H9 (cell line): ENCODE measurements around the gene C6orf47. TPM values are rescaled to one million over a fixed set of nuclear protein-coding genes. Genes with fewer than 3 reads are reported as not detected.

Experiments used
- DNase-seq: peaks from one replicate; pipeline ENCODE4 v3.0.0-alpha.2; 2017
- H2AFZ ChIP-seq: one replicate; pipeline ENCODE4 v1.6.1; 2013; ENCODE audit warnings: mild to moderate bottlenecking, low read length, control low read depth, moderate library complexity
- H2AK5ac ChIP-seq: 2 replicates; pipeline ENCODE4 v1.6.1; 2013; ENCODE audit warnings: low read length, control low read depth, mixed read lengths; ENCODE audit not compliant: insufficient read length
- H2BK120ac ChIP-seq: one replicate; pipeline ENCODE4 v1.6.1; 2013; ENCODE audit warnings: low read depth, mild to moderate bottlenecking, low read length, control low read depth, inconsistent platforms; ENCODE audit not compliant: poor library complexity, severe bottlenecking
- H2BK12ac ChIP-seq: 2 replicates; pipeline ENCODE4 v1.6.1; 2013; ENCODE audit warnings: low read length, control low read depth, mixed read lengths, low read depth; ENCODE audit not compliant: insufficient read length
- H2BK15ac ChIP-seq: 2 replicates; pipeline ENCODE4 v1.6.1; 2013; ENCODE audit warnings: low read depth, low read length, control low read depth
- H2BK20ac ChIP-seq: one replicate; pipeline ENCODE4 v1.6.1; 2013; ENCODE audit warnings: low read depth, mild to moderate bottlenecking, low read length, control low read depth, inconsistent platforms; ENCODE audit not compliant: poor library complexity, severe bottlenecking
- H2BK5ac ChIP-seq: 2 replicates; pipeline ENCODE4 v1.6.1; 2013; ENCODE audit warnings: low read length, control low read depth, mixed read lengths; ENCODE audit not compliant: insufficient read length
- H3K14ac ChIP-seq: 2 replicates; pipeline ENCODE4 v1.6.1; 2013; ENCODE audit warnings: low read length, control low read depth; ENCODE audit not compliant: insufficient read depth
- H3K18ac ChIP-seq: 2 replicates; pipeline ENCODE4 v1.6.1; 2013; ENCODE audit warnings: low read depth, mild to moderate bottlenecking, mixed read lengths, low read length, control low read depth; ENCODE audit not compliant: insufficient read length
- H3K23ac ChIP-seq: 2 replicates; pipeline ENCODE4 v1.6.1; 2013; ENCODE audit warnings: low read length, control low read depth, mixed read lengths, low read depth; ENCODE audit not compliant: insufficient read length
- H3K23me2 ChIP-seq: 2 replicates; pipeline ENCODE4 v1.6.1; 2013; ENCODE audit warnings: low read depth, mild to moderate bottlenecking, mixed read lengths, low read length, control low read depth; ENCODE audit not compliant: insufficient read length, poor library complexity, severe bottlenecking
- H3K27ac ChIP-seq: 2 replicates; pipeline ENCODE4 v1.5.1; 2013; ENCODE audit warnings: low read length, control low read depth, mixed read lengths, low read depth; ENCODE audit not compliant: insufficient read length
- H3K27me3 ChIP-seq: 2 replicates; pipeline ENCODE4 v1.6.1; 2013; ENCODE audit warnings: low read length, control low read depth, inconsistent platforms; ENCODE audit not compliant: insufficient read depth
- H3K4ac ChIP-seq: 2 replicates; pipeline ENCODE4 v1.6.1; 2013; ENCODE audit warnings: low read depth, mild to moderate bottlenecking, control low read depth, inconsistent platforms, low read length, moderate library complexity
- H3K4me1 ChIP-seq: 2 replicates; pipeline ENCODE4 v1.6.1; 2013; ENCODE audit warnings: low read length, control low read depth, inconsistent platforms; ENCODE audit not compliant: insufficient read depth
- H3K4me2 ChIP-seq: 2 replicates; pipeline ENCODE4 v1.6.1; 2013; ENCODE audit warnings: low read length, control low read depth, mixed read lengths; ENCODE audit not compliant: insufficient read length, insufficient read depth
- H3K56ac ChIP-seq: 2 replicates; pipeline ENCODE4 v1.6.1; 2013; ENCODE audit warnings: low read depth, mild to moderate bottlenecking, mixed read lengths, low read length, control low read depth; ENCODE audit not compliant: insufficient read length
- H3K79me1 ChIP-seq: 2 replicates; pipeline ENCODE4 v1.6.1; 2013; ENCODE audit warnings: low read depth, mild to moderate bottlenecking, moderate library complexity, low read length, control low read depth, inconsistent platforms; ENCODE audit not compliant: insufficient read depth, poor library complexity, severe bottlenecking
- H3K79me2 ChIP-seq: 2 replicates; pipeline ENCODE4 v1.6.1; 2013; ENCODE audit warnings: low read length, control low read depth, inconsistent platforms; ENCODE audit not compliant: insufficient read depth
- H3K9ac ChIP-seq: 2 replicates; pipeline ENCODE4 v1.6.1; 2013; ENCODE audit warnings: low read length, control low read depth, mixed read lengths; ENCODE audit not compliant: insufficient read length; ENCODE audit errors: extremely low read depth
- H3K9me3 ChIP-seq: one replicate; pipeline ENCODE4 v1.6.1; 2013; ENCODE audit warnings: low read depth, low read length, inconsistent platforms; ENCODE audit not compliant: control insufficient read depth
- H3T11ph ChIP-seq: one replicate; pipeline ENCODE4 v1.6.1; 2013; ENCODE audit warnings: mild to moderate bottlenecking, low read length, control low read depth, inconsistent platforms
- H4K20me1 ChIP-seq: one replicate; pipeline ENCODE4 v1.6.1; 2013; ENCODE audit not compliant: control insufficient read depth, insufficient read length, insufficient read depth
- H4K5ac ChIP-seq: 2 replicates; pipeline ENCODE4 v1.6.1; 2013; ENCODE audit warnings: low read depth, mild to moderate bottlenecking, mixed read lengths, low read length, control low read depth; ENCODE audit not compliant: insufficient read length
- H4K8ac ChIP-seq: replicated peaks from 2 replicates; pipeline ENCODE4 v1.6.1; 2013; ENCODE audit warnings: low read length, control low read depth, mixed read lengths, low read depth; ENCODE audit not compliant: insufficient read length
- H4K91ac ChIP-seq: 2 replicates; pipeline ENCODE4 v1.6.1; 2013; ENCODE audit warnings: low read depth, mild to moderate bottlenecking, moderate library complexity, mixed read lengths, low read length, control low read depth; ENCODE audit not compliant: insufficient read length
- H3K27ac Mint-ChIP-seq, 3 experiments: 2 replicates in 2 of 3; 3 replicates in 1 of 3; pipeline ENCODE4 v1.8.0; 2020 to 2021; ENCODE audit warnings: mixed read lengths in 3 of 3, mild to moderate bottlenecking in 1 of 3, moderate library complexity in 1 of 3
- H3K27me3 Mint-ChIP-seq: 2 replicates; pipeline ENCODE4 v1.8.0; 2021; ENCODE audit warnings: low read depth, mild to moderate bottlenecking, moderate library complexity, mixed read lengths
- H3K36me3 Mint-ChIP-seq, 3 experiments: 2 replicates in 2 of 3; 3 replicates in 1 of 3; pipeline ENCODE4 v1.8.0; 2020 to 2021; ENCODE audit warnings: low read depth in 3 of 3, mixed read lengths in 3 of 3; ENCODE audit not compliant: insufficient read depth in 1 of 3
- H3K4me1 Mint-ChIP-seq, 2 experiments: 2 replicates each; pipeline ENCODE4 v1.8.0; 2020; ENCODE audit warnings: mixed read lengths in 2 of 2
- H3K4me3 Mint-ChIP-seq, 2 experiments: 2 replicates in 1 of 2; 3 replicates in 1 of 2; pipeline ENCODE4 v1.8.0; 2020 to 2021; ENCODE audit warnings: mild to moderate bottlenecking in 2 of 2, mixed read lengths in 2 of 2, moderate library complexity in 1 of 2
- H3K9me3 Mint-ChIP-seq, 2 experiments: 2 replicates in 1 of 2; 3 replicates in 1 of 2; pipeline ENCODE4 v1.8.0; 2020; ENCODE audit warnings: mild to moderate bottlenecking in 2 of 2, mixed read lengths in 2 of 2, moderate library complexity in 1 of 2
- WGBS: extraction: QIAGEN DNeasy Blood & Tissue Kit; methylation state at CpG from one replicate; pipeline ENCODE4 v1.1.7; 2013; ENCODE audit warnings: missing lambda C conversion rate, low lambda C conversion rate, mixed read lengths; ENCODE audit not compliant: insufficient read length; ENCODE audit errors: extremely low coverage; 5-methylcytosine and 5-hydroxymethylcytosine counted together
- total RNA-seq: library from RNA; stranded (reverse); gene quantifications from 2 replicates; pipeline ENCODE4 v1.2.1, GENCODE V29; 2021
- TF ChIP-seq, protein P1 (sequence below): fragments of 200-600 bp; sonication (generic); conservative IDR thresholded peaks from 3 replicates; pipeline ENCODE4 v1.8.0; 2021; ENCODE audit warnings: antibody characterized with exemption, mild to moderate bottlenecking

Gene C6orf47
- total RNA-seq, 1 experiment from 2014 or later: 19.0 TPM

DNA sequence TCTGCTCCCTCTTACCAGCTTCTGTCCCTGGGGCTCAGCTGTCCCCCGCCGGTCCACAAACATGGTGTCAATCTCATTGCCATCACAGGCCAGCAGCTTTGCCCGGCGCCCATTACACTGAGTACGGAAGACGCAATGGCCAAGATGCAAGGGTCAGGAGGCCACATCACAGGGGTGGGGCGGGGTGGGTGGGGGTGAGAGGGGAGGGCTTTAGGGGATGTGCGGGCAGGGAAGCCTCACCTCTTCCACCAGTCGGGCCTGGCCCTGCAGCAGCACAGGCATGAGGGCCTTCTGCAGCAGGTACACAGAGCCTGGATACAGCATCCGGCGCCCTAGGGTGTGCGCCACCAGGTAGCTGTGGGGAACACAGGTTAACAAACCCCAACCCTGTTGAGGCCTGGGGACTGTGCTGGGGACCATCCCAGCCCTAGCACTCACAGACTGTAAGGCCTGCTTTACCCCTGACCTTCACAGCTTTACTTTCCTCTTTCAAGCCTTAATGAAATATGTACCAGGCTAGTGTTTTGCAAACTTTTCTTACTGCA is 31.1 kb upstream of the C6orf47 start:
- Histone ChIP-seq H2AFZ (no peak overlapping the region), H3K23me2 (no peaks in the 10 kb centered on the region)

More for the DNA sequence above, 31.1 kb upstream of the C6orf47 start:
- H4K8ac ChIP-seq: no peak overlapping the region
- no peak overlapping the region for H3K9ac ChIP-seq
- no peaks in the 10 kb centered on the region for H3K9me3 ChIP-seq
- TF ChIP-seq, protein P1, sequence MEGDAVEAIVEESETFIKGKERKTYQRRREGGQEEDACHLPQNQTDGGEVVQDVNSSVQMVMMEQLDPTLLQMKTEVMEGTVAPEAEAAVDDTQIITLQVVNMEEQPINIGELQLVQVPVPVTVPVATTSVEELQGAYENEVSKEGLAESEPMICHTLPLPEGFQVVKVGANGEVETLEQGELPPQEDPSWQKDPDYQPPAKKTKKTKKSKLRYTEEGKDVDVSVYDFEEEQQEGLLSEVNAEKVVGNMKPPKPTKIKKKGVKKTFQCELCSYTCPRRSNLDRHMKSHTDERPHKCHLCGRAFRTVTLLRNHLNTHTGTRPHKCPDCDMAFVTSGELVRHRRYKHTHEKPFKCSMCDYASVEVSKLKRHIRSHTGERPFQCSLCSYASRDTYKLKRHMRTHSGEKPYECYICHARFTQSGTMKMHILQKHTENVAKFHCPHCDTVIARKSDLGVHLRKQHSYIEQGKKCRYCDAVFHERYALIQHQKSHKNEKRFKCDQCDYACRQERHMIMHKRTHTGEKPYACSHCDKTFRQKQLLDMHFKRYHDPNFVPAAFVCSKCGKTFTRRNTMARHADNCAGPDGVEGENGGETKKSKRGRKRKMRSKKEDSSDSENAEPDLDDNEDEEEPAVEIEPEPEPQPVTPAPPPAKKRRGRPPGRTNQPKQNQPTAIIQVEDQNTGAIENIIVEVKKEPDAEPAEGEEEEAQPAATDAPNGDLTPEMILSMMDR: no peak
- Mint-ChIP-seq H3K27ac (no peak overlapping the region), H3K27me3 (no peaks in the 10 kb centered on the region), H3K36me3 (peaks cover 9 to 61% (median 46%) of the 10 kb centered on the region in 3 experiments; a peak in 6 of 7 replicates), H3K4me1 (peaks cover 5 to 10% of the 10 kb centered on the region in 2 experiments; a peak in 3 of 4 replicates), H3K9me3 (no peaks in the 10 kb centered on the region), H3K4me3 (no peak overlapping the region)
- no peaks in the 10 kb centered on the region for H3K4me1 ChIP-seq
- no peaks in the 10 kb centered on the region for H3K79me1 ChIP-seq
- no peak overlapping the region for H2BK12ac ChIP-seq
- no peaks in the 10 kb centered on the region for H3K79me2 ChIP-seq
- H3K18ac ChIP-seq: no peak overlapping the region
- no peak overlapping the region for H2BK15ac ChIP-seq
- no peaks in the 10 kb centered on the region for H4K20me1 ChIP-seq
- H3K23ac ChIP-seq: no peak overlapping the region
- H4K91ac ChIP-seq: no peak overlapping the region
- H2BK120ac ChIP-seq: no peak overlapping the region
- H2AK5ac ChIP-seq: no peak overlapping the region
- WGBS: no CpG with 5 or more reads among the region's 12 CpGs
- H3K56ac ChIP-seq: no peak overlapping the region
- no peak overlapping the region for H4K5ac ChIP-seq
- no peak overlapping the region for H3K4ac ChIP-seq
- H2BK20ac ChIP-seq: no peak overlapping the region
- no peak overlapping the region for H3T11ph ChIP-seq
- no peak overlapping the region for H3K14ac ChIP-seq
- no peak overlapping the region for H2BK5ac ChIP-seq
- no peak overlapping the region for H3K4me2 ChIP-seq
- DNase-seq: no peak
- no peaks in the 10 kb centered on the region for H3K27me3 ChIP-seq
- no peak overlapping the region for H3K27ac ChIP-seq
